ENCODE measurements around the gene SLC25A36.

Gene SLC25A36, protein sequence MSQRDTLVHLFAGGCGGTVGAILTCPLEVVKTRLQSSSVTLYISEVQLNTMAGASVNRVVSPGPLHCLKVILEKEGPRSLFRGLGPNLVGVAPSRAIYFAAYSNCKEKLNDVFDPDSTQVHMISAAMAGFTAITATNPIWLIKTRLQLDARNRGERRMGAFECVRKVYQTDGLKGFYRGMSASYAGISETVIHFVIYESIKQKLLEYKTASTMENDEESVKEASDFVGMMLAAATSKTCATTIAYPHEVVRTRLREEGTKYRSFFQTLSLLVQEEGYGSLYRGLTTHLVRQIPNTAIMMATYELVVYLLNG

DNA sequence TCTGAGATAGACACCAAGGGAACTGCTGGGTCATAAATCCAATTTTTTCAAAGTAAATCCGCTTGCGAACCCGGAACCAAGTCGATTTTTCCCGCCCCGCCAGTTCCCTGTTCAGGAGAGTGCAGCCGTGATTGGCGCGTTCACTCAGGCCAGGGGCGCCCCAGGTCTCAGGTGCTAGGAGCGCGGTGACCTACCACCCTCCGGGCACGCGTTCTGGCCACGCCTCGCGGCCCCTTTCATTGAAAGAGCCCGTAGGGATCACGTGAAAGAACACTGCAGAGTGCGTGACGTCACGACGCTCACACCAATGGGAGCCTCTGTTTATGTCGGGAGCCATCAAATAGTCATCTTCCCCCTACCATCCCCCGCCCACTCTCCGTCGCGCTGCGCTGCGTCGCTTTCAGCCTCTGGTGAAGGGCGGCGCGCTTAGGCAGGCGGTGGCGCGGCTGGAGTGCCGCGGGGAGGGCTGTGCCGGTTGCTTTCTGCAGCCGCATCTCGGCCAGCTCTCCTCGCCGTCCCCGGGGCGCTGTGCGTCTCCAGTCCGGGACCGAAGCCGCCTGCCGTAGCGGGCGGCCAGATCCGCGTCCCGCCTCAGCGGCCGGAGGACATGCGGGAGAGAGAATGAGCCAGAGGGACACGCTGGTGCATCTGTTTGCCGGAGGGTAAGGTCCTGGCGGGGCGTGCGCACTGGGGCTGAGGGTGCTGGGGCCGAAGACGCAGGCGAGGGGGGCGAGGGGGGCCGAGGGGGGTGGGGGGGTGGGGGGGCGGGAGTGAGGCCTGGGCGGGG lies at the start of gene SLC25A36:
Gene SLC25A36, plus strand, starts transcription at position 403 of the 787 bp plus-strand sequence. Its CDS starts 219 bp downstream, at position 622.
- peak; percentile 58 to 94 (median 90) for DNase-seq

DNA sequence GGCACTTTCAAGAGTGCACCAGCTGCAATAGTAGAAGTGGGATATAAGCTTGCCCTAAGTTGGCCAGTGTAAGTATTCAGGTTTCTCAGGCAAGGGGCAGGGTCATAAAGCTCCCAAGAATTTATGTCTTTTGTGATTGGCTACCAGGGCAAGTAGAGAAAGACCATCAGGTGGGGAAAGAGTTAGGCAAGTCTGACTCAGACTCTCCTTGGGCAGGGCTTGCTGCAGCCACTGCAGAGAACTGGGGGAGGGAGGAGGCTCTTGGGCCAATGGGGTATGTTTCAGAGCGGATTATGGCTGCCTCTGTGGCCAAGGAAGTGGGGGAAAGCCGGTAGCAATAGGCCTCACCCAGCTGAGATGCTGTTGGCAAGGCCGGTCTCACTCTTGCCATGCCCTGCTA lies 44.6 kb upstream of the SLC25A36 start:
- DNase-seq = no peak

DNA sequence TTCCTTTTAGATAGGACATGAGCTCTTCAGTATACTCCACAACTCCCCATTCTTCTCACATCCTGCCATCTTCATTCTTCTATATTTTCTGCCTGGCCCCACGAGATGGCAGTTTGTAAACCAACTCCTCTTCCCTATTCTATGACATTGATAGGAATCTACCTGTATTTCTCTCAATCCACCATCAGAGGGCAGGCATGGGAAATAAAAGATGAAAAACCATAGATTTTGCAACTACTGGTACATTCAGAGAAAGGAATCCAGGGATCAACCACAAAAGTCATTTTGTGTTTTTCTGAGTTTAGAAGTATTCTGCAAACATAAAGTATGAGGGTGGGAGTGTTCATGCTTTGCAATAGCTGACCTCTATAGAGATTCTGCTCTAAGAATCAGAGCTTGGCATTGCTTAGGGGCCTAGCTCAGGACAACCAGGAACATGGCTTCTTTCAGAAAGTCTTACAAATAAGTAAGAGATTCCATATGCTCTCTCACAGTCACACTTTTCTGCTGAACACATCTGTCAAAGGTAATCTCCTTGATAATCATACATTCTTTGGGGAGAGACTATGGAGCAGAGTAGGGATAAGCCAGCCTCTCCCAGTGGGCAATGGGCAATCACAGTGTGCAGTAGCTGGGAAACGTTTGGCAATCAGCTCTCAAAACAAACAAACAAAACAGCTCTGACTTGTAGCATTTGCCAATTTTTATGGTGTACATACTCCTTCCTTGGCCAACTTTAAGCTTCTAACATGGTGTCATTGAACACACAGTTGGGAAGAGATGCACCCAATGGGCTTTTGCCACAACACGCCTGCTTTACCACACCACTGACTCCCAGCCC lies 43.1 kb upstream of the SLC25A36 start:
- DNase-seq = peak in 2 of 14 donors; percentile 2 to 5

DNA sequence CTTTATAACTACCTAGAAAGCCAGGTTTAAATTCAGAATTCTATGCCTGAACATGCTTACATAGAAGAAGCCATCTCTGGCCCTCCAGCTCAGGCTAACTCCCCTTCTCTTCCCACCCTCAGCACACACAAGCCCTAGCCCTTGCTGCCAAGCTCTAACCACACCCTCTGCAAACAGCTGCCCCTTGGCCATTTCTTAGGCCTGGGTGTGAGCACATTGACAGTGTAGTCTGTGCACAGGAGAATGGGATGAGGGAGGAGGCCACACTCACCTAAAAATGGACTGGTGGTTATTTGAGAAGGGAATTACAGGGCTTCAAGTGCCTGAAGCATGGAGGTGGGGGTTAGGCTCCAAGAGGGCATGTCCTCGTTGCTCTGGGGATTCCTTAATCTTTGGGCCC lies 42.3 kb upstream of the SLC25A36 start:
- DNase-seq = no peak

DNA sequence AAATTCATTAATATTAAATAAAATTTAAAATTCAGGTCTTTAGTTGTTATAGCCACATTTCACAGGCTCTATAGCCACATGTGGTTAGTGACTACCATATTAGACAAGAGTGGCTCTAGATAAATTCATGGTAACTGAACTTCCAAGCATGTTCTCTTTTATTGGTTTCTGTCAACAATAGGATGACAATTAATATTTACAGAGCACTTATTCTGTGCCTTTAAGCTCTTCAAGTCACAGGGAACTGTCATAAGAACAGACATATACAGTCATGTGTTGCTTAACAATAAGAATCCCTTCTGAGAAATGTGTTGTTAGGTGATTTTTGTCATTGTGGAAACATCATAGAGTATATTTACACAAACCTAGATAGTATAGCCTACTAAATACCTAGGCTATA lies 38.8 kb upstream of the SLC25A36 start:
- no peak for DNase-seq

DNA sequence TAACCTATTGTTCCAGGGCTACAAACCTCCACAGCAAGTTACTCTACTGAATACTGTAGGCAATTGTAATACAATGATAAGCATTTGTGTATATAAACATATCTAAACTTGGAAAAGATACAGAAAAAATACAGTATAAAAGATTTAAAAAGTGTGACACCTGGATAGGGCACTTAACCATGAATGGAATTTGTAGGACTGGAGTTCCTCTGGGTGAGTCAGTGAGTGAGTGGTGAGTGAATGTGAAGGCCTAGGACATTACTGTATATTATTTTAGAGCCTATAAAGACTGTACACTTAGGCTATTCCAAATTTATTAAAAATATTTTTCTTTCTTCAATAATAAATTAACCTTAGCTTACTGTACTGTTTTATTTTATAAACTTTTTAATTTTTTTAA lies 38.4 kb upstream of the SLC25A36 start:
- no peak for DNase-seq

DNA sequence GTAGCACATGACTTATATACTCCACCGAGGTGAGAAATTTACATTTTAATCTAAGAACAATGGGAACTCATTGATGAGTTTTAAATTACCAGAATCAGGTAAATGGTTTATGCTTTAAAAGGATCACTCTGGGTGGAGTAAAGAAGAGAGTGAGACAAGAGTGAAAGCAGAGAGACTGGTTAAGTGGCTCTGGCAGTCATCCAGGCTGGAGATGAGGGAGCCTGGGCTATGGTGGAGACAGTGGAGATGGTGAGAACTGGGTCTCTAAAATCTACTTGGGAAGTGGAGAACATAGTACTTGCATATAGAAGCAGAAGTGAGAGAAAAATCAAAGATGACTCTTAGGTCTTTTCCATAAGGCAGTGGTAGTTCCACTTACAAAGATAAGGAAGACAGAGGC lies 37.1 kb upstream of the SLC25A36 start:
- DNase-seq = no peak

DNA sequence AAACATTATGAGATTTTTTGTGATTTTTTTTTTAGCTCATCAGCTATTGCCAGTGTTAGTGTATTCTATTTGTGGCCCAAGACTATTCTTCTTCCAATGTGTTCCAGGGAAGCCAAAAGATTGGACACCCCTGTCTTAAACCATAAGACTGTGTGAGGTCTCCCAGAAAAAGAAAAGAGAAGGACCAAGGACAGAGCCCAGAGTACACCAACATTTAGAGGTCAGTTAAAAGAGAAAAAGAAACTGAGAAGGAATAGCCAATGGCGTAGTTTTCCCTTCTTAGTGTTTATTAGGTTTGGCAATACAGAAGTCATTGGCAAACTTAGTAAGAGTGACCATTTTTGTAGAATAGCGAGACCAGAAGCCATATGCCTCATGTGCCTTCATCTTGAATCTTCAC lies 36.1 kb upstream of the SLC25A36 start:
- no peak for DNase-seq

DNA sequence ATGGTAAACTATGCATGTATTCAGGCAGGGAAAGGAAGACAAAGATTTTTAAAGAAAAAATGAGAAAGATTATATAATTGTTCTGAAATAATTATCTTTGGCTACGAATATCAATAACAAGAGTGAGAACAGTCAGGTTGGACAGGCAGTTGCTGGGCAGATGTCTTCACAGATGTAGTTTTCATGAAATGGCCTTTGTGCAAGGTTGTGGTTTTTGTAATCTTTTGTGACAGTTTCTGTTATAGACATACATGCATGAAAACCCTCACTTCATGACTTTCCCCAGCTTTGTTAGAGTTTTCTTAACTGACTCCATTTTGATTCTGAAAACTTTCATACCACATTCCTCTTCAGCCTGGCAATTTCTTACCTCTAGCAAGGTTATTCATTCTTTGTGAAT lies 34.9 kb upstream of the SLC25A36 start:
- no peak for DNase-seq

DNA sequence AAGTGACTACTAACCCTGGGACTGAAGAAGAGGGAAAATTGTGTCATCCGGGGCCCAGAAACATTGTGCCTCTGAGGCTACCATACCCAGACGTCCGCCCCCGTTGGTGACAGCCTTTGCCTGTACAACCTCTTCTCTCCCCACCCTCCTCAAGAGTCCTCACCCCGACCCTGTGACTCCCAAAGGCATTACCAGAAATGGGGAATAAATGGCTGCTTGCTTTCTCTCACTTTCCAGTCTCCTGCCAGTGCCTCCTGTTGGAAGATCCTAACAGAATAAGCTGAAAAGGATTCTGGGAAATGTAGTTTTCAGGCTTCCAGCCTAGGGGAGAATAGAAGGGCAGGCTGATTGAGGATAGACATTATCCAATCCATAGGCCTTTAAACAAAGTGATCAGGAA lies 30.8 kb upstream of the SLC25A36 start:
- peak in 8 of 14 donors; percentile 3 to 54 (median 8) for DNase-seq

DNA sequence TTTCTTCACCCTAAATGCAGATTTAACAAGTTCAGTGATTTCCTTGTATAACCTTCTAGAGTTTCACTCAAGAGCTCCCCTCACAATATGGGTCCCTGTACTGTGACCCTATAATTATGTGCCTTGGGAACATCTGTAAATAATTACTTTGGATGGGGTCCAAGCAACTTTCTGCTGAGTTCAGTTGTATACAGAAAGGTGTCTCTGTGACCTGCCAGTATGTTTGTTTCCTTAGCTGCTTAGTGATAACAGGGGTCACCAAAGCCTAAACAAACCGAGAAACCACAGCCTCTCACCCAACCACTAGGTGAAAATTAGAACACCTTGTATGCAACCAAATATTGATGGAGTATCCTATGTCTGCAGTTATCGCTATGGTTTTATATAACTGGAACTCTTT lies 29.8 kb upstream of the SLC25A36 start:
- no peak for DNase-seq

DNA sequence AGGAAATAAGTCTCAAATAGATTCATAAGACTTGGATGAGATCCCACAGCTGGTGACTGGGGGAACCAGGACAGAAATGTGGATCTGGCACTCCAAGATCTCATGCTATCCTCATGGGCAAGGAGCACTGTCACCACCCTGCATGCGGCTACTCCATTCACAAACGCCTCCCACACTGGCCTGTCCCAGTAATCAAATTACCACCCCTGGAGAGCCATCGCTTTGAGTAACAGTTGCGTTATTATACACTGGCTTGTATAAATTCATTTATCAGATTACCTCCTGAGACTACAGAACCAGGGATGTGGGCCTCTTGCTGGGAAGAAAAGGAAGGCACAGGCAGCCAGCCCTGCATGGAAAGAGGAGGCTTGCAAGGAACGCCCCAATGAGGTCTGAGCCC lies 27.9 kb upstream of the SLC25A36 start:
- no peak for DNase-seq

DNA sequence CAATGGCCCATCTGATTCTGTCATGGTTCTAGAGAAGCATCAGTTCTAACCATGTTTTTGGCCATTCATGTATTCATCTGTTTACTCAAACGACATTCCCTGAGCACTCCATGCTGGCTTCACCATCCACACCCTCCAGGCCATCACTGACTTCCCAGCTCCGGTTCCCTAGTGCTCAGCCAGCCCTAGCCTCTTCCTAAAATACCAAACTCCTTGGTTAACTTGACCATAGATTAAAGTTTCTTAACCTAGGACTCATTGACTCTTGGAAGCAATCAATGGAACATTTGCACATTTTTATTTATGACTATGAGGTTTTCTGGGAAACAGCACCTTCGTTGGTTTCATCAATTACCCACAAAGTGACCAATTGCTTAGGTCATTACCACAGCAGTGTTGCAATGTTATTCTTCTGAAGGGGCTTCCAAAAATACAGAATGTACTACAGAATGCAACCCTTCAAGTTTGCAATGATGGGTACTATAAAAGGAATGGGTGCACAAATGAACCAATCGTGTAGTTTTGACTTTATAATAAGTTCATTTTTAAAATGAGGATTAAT lies 27.2 kb upstream of the SLC25A36 start:
- no peak for DNase-seq

DNA sequence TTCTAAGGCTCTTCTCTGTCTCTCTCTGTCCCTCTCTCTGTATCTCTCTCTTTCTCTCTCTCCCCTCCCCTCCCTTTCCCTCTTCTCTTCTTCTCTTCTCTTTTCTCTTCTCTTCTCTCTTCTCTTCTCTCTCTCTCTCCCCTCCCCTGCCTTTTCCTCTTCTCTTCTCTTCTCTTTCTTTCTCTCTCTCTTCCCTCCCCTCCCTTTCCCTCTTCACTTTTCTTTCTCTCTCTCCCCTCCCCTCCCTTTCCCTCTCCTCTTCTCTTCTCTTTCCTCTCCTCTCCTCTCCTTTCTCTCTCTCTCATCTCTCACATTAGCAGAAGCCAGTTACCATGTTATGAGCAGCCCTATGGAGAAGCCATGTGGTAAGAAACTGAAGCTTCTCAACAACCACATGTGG lies 25.0 kb upstream of the SLC25A36 start:
- no peak for DNase-seq

DNA sequence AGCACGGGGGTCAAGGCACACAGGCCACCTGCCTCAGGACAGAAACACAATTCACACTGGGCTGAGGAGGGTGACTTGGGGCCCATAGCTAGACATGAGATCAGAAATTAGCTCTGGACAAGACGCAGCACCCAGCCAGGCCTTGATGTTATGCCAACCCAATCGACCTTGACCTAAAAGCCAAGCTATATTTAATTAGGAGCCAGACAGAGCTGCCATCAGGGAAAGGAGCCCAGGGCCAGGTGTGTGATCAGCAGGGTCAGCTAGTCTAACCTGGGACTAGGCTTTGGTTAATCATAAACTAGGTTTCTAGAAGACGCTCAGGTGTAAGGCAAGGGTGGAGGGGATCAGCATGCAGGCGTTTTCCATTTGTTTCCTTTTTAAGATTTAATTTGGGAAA lies 23.9 kb upstream of the SLC25A36 start:
- DNase-seq = no peak

DNA sequence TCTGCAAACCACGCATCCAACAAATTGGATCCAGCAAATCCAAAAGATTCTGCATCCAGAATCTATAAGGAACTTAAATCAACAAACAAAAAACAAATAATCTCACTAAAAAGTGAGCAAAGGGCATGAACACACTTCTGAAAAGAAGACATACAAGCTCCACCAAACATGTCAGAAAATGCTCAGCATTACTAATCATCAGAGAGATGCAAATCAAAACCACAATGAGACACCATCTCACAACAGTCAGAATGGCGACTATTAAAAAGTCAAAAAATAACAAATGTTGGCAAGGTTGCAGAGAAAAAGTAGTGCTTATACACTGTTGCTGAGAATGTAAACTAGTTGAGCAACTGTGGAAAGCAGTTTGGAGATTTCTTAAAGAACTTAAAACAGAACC lies 21.6 kb upstream of the SLC25A36 start:
- DNase-seq = no peak

DNA sequence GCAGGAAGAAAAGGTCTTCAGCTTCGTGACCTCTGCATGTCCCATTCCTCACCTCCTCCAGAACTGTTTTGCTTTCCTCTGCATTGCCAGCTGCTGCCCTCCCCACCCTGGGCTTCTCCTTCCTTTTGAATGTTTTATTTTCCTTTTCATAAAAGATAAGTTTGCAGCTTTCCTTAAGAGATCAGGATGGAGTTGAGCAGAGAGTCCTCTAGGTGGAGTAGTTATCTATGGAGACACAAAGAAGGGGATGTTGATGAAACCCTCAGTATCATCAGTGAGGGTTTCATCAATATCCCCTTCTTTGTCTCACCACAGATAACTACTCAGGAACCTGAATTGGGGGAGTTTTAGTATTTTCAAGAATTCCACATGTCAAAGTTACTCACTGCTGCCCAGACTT lies 19.0 kb upstream of the SLC25A36 start:
- no peak for DNase-seq

DNA sequence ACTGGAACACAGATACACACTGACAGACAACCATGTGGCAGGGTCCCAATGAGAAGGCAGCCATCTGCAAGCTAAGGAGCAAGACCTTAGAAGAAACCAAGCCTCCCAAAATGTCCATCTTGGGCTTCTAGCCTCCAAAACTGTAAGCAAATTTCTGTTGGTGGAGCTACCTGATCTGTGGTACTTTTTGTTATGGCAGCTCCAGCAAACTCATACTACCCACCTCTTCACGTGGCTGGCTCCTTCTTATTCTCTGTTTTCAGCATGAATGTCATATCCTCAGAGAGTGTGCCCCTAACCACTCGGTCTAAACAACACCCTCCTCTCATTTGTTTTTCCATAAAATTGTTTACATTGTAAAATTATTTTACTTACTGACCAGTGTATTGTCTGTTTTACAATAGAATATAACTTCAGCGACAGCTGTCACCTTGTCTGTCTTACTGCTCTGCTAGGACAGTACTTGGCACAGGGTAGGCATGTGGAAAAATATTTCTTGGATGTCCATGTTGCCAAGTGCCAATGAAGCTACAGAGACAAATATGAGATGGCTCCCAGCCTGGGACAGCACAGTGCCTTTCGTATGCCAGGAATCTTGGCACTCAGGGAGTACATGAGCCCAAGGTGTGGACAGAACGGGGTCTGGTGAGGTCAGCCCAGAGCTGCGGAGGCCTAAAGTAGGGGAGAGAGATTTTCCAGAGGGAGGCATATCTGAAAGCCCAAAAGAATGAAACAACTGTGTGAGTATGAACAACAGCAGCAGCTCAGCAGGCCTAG lies 17.4 kb upstream of the SLC25A36 start:
- no peak for DNase-seq

DNA sequence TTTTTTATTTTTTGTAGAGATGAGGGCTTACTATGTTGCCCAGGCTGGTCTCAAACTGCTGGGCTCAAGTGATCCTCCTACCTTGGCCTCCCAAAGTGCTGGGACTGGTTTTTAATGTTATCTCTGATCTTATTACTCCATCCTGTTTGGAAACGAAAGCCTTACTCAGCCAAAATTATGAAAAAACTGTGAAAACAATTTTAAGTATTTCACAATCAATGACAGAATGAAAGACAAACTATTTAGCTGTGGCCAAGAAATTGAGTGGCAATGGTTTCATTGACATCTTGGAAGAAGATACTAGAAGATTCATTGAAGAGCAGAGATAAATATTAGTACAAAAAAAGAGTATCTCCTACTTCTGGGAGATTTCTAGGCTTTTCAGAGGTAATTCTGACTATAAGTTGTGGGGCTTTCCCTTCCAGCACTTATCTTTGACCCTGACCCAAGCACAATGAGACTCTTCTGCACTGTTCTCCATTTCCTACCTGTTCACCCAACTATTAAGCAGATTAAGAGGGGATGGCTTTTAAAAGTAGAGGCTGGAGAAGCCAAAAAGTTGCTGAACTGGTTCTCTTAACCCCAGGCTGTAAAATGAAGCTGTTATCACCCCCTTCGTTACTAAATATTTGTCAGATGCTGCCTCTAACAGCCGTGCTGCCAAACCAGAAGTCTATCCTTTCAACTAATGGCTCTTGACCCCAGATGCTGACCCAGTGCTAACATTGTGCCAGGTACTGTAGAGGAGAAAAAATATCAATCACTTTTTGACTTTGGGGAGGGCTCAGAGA lies 14.2 kb upstream of the SLC25A36 start:
- no peak for DNase-seq

DNA sequence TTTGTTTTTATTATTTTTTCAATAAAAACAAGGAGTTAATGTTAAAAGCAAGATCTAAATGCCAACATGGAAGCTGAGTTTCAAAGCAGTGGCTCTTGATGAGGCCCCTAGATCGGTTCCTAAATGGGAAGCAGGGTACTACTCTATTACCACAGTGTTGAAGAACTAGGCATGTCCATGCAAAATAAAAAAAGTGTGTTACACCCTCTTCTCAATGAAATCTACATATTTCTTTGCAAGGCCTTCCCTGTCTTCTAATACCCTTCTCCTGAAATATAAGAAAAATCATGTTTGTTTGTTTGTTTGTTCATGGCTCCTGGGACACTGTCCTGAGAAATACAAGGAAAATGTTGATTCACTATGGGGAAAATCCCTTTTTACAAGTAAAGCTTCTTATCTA lies 12.2 kb upstream of the SLC25A36 start:
- no peak for DNase-seq

DNA sequence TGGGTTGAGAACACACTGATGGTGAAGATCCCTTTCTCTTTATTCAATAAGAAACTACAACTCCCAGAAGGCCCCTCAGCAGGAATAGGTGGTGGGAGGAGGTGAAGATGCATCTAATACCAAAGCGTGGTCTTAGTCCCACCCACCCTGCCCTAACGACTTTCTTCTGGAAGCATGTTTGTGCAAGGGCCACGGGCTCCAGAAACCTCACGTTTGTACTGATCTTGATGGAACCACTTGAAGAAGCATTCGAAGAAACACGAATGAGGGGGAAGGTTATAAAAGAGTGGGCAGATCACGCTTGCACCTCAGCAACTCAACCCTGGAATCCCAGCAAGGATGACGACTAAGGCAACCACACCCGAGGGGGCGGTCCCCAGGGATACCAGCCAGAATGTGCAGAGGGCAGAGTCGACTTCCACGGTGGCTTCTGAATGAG lies 10.6 kb upstream of the SLC25A36 start:
- no peak for DNase-seq
